HG03196 (cell line): ENCODE results near the gene MON1A.
A peak's percentile ranks its signal among the peaks of the same experiment; 100 is the strongest.
"Not testable (repeated sequence)": the region's sequence is repeated elsewhere in the genome, so short reads cannot be mapped to it uniquely, and the experiment has no call there.

Source experiments
- ATAC-seq: cut with Tn5 transposase; IDR thresholded peaks from one replicate; pipeline ENCODE4 v1.9.1; 2021; ENCODE audit not compliant: unreplicated experiment

Gene MON1A

DNA sequence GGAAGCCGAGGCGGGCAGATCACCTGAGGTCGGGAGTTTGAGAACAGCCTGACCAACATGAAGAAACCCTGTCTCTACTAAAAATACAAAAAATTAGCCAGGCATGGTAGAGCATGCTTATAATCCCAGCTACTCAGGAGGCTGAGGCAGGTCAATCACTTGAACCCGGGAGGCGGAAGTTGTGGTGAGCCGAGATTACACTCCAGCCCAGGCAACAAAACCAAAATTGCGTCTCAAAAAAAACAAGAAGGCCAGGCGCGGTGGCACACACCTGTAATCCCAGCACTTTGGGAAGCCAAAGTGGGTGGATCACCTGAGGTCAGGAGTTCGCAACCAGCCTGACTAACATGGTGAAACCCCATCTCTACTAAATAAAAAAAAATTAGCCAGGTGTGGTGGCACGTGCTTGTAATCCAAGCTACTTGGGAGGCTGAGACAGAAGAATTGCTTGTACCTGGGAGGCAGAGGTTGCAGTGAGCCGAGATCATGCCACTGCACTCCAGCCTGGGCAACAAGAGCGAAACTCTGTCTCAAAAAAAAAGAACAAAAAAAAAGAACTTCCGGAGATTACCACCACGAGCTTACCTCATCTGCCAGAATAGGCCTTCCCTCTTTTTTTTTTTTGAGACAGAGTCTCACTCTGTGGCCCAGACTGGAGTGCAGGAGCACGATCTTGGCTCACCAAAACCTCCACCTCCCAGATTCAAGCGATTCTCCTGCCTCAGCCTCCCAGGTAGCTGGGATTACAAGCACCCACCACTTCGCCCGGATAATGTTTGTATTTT lies 11.6 kb downstream of the MON1A start:
- not testable (repeated sequence) for ATAC-seq

GRCh38 chr3:49916686-49917085 lies 12.9 kb downstream of the MON1A start:
- no peak for ATAC-seq

- no peak for ATAC-seq
These were observed 14.7 kb downstream of the MON1A start for GRCh38 chr3:49914906-49915305.

DNA sequence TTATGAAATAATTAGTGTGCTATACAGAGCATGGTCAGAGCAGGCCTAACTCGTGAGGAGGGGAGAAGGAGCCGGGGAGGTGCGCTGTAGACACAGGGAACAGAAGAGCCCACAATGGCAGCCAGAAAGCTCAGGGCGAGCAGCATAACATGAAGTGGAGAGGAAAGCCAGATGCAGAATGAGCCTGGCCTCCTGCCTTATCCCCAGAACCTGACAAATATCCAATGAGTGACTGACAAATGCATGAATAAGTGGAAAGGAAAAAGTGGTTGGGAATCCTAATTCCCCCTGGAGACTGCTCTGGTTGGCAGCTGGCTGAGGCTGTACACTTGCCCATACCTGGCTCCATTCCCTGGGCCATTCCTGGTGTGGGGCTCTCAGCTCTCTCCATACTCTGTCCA lies 16.7 kb downstream of the MON1A start:
- ATAC-seq: no peak

GRCh38 chr3:49911611-49912010 lies 18.0 kb downstream of the MON1A start:
- ATAC-seq: no peak

DNA sequence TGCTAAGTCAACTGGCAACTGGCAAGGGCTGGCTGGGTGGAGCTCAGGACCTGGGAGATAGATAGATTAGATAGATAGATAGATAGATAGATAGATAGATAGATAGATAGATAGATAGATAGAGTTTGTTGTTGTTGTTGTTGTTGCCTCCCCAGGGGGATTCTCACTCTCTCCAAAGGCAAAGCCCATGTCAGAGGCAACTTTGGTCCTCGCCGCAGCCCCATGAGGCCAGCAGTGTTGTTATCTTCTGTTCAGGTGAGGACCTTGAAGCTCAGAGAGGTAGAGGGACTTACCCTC lies 18.5 kb downstream of the MON1A start:
- ATAC-seq: no peak

GRCh38 chr3:49910409-49911123 lies 19.0 kb downstream of the MON1A start:
- no peak for ATAC-seq

- no peak for ATAC-seq
These were observed 21.0 kb downstream of the MON1A start for GRCh38 chr3:49908373-49909199.

- no peak for ATAC-seq
These were observed 23.4 kb downstream of the MON1A start for GRCh38 chr3:49906073-49906743.

GRCh38 chr3:49904448-49904847 lies 25.2 kb downstream of the MON1A start:
- ATAC-seq: not testable (repeated sequence)

GRCh38 chr3:49903451-49904424 lies 25.9 kb downstream of the MON1A start, which contains the start of gene MST1R:
TSS of gene MST1R (minus strand) at chr3:49903873. CDS start at chr3:49903609, 264 bp downstream.
- ATAC-seq: peak; percentile 58

DNA sequence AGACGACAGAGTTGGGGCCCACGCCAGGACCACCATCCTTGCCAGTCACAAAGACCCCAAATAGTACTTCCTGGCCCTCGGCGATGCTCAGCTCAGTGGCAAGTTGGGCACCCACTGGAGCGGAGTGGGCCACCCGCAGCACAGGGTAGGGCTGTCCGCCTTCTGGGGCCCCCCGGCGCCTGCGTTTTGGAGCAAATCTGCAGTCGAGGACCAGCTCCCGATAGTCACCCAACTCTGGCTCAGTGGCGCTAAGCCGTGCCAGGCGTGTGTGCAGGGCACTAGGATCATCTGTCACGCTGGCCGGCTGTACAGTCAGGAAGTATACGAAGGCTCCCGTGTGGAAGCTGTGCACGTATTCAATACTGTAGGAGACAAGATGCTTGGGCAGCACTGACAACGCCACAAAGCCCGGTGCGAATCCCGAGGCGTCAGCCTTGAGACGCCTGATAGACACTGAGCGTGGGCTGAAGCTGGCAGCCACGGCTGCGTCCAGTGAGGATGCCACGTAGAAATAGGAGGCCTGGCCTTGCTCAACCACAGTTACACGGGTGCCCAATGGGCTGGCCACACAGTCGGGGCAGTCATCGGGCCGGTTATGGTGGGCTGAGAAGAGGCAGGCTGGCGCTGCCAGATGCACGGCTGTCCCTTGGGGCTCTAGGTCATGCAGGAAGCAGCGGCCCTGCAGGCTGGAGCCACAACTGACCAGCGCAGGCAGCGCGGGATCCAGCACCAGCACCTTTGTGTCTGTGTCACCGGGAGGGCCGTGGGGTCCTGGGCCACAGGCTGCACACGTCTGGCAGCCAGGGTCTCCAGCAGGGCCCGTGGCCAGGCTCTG lies 26.9 kb downstream of the MON1A start:
- no peak for ATAC-seq

- no peak for ATAC-seq
These were observed 28.0 kb downstream of the MON1A start for GRCh38 chr3:49901366-49902339.

DNA sequence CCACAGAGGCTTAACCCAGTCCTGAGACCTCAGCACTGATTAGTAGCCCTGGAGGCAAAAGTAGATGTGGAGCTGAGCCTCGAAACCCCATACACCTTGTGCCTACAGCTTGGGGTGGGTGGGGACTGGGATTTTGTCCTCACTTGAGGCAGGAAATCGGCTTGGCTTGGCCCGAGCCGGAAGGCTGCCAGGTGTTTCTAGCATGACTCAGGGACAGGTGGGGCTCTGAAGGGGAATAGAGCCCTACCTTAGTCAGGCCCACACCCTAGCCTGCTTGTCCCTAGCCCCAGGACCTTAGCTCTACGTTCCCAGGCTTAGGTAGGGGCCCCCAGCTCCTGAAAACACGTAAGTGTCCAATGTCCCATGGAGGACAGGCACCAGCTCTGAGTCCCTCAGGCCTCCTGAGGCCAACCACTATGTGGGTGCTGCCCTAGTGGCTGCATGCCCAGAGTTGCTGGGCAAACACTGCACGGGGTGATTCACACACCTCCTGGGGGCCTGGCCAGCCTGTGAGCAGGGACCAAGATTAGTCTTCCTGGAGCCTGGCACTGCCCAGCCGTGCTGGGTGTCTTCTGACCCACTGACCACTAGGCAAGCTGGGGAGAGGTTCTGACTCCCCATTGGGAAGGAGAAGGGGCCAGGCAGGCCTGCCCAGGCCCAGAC lies 29.0 kb downstream of the MON1A start:
- ATAC-seq: no peak

DNA sequence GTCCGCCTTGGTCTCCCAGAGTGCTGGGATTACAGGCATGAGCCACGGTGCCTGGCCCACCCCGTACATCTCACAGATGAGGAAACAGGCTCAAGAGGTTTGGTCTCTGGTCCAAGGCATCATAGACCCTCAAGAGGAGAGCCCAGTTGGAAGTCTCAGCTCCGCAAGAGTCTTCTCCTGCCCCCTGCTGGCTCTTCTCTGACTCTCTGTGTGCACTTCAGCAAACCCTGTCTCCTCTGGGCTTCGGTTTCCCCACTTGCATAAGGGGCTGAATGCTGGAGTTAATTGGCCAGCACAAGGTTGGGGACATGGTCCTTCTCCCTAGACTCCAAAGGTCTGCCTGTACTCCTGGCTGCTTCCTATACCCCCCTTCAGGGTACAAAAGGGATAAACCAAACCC lies 29.8 kb downstream of the MON1A start:
- ATAC-seq: no peak

DNA sequence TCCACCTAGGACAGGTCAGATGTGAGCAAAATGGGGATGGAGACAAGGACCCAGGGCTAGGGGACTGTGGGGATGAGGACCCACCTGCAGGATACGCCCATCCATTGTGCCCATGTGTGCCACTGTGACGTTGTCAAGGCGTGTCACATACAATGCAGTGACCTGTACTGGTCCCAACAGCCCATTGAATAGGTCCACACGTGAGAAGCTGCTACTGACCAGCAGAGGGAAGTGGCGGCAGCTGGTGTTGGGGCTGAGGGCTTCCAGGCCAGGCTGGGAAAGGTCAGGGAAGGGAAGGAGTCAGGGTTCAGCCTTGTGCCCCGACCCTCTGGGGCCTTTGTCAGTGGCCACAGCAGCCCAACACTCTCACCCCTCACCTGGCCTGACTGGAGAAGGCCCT lies 30.6 kb downstream of the MON1A start:
- no peak for ATAC-seq

DNA sequence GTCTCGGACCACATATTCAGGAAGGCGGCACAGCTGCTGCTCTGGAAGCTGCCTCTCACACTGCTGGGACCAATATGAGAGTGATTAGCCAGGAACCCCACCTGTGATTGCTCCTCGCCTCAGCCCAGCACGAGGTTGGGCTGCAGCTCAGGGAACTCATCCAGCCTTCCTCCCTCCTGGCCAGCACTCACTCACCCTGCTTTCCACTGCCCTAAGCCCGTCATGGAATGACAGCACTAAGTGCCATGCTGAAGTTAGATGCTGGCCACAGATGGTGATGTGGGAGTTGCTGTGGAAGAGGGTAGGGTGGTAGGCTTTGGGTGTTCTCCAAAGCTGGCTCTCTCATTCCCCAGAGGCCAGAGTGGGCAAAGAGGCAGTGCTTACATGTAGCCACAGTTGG lies 33.3 kb downstream of the MON1A start:
- no peak for ATAC-seq
